ENCODE measurements around the gene FLNC. TPM values are rescaled to one million over a fixed set of nuclear protein-coding genes. Genes with fewer than 3 reads are reported as not detected.

Gene FLNC
- total RNA-seq, 3 donors from 2014 or later: 6.9 to 267 (median 15.0) TPM

GRCh38 chr7:128879461-128879938 lies 49.3 kb downstream of the FLNC start:
- Histone ChIP-seq H3K4me1 (ENCODE audit: low read depth) (peaks cover 13% of the 10 kb centered on the region), H3K4me3 (no peak overlapping the region), H3K9me3 (no peaks in the 10 kb centered on the region), H3K36me3 (ENCODE audit: low read depth) (no peaks in the 10 kb centered on the region)
- ATAC-seq (no peak), DNase-seq (peak in 1 of 3 donors; percentile 49)
- TF ChIP-seq CTCF (IDR thresholded peaks at IDR 0.05): no peak
- intact Hi-C loops (cut with DNase I, micrococcal nuclease): no loop called here

GRCh38 chr7:128879939-128880746 lies 49.9 kb downstream of the FLNC start:
- intact Hi-C loops (cut with DNase I, micrococcal nuclease): no loop called here
- no peak overlapping the region for H3K4me3 ChIP-seq
- peaks cover 10% of the 10 kb centered on the region for H3K4me1 ChIP-seq (ENCODE audit: low read depth)
- DNase-seq (peak; percentile 58 to 83 (median 82)), ATAC-seq (peak; percentile 79)
- no peaks in the 10 kb centered on the region for H3K9me3 ChIP-seq
- peak; percentile 77 for TF ChIP-seq CTCF (IDR thresholded peaks at IDR 0.05)
- no peaks in the 10 kb centered on the region for H3K36me3 ChIP-seq (ENCODE audit: low read depth)

- H3K4me1 ChIP-seq (ENCODE audit: low read depth): peaks cover 8% of the 10 kb centered on the region
- H3K36me3 ChIP-seq (ENCODE audit: low read depth): no peaks in the 10 kb centered on the region
- no peak overlapping the region for H3K4me3 ChIP-seq
- ATAC-seq (no peak), DNase-seq (peak in 2 of 3 donors; percentile 14 to 44)
- intact Hi-C loops (cut with DNase I, micrococcal nuclease): no loop called here
- no peak for TF ChIP-seq CTCF (IDR thresholded peaks at IDR 0.05)
- no peaks in the 10 kb centered on the region for H3K9me3 ChIP-seq
Observed at GRCh38 chr7:128880791-128881457, 50.7 kb downstream of the FLNC start.

GRCh38 chr7:128881458-128882125 lies 51.4 kb downstream of the FLNC start:
- Histone ChIP-seq H3K4me1 (ENCODE audit: low read depth) (peaks cover 5% of the 10 kb centered on the region), H3K4me3 (no peak overlapping the region), H3K36me3 (ENCODE audit: low read depth) (no peaks in the 10 kb centered on the region), H3K9me3 (no peaks in the 10 kb centered on the region)
- intact Hi-C loops (cut with DNase I, micrococcal nuclease): no loop called here
- no peak for TF ChIP-seq CTCF (IDR thresholded peaks at IDR 0.05)
- DNase-seq: peak in 2 of 3 donors; percentile 19 to 31
- no peak for ATAC-seq

GRCh38 chr7:128882134-128882533 lies 51.9 kb downstream of the FLNC start:
- TF ChIP-seq CTCF (IDR thresholded peaks at IDR 0.05): no peak
- intact Hi-C loops (cut with DNase I, micrococcal nuclease): no loop called here
- DNase-seq: peak in 2 of 3 donors; percentile 3 to 15
- Histone ChIP-seq H3K4me1 (ENCODE audit: low read depth) (no peaks in the 10 kb centered on the region), H3K9me3 (no peaks in the 10 kb centered on the region), H3K36me3 (ENCODE audit: low read depth) (no peaks in the 10 kb centered on the region), H3K4me3 (no peak overlapping the region)
- no peak for ATAC-seq
